Measurements from ENCODE around the gene IGSF21.

GRCh38 chr1:18398791-18399530, 291.4 kb downstream of the IGSF21 start:
- TF ChIP-seq CTCF (conservative IDR thresholded peaks at IDR 0.05), result no peak
- TF ChIP-seq ZFX (IDR thresholded peaks at IDR 0.05), result no peak
